Mesodermal cell (in vitro differentiated cells): ENCODE results near the gene PPP2R2B.

Experiments
- H3K27ac ChIP-seq: 2 replicates; pipeline ENCODE4 v1.7.0; 2013; ENCODE audit warnings: mild to moderate bottlenecking, low read depth, low read length, moderate library complexity; ENCODE audit not compliant: severe bottlenecking
- H3K36me3 ChIP-seq: 2 replicates; pipeline ENCODE4 v1.7.1; 2013; ENCODE audit warnings: mild to moderate bottlenecking, low read length, moderate library complexity; ENCODE audit not compliant: control insufficient read depth, insufficient read depth
- H3K4me1 ChIP-seq: one replicate; pipeline ENCODE4 v1.7.1; 2013; ENCODE audit warnings: mild to moderate bottlenecking, low read length; ENCODE audit not compliant: insufficient read depth, control insufficient read depth, poor library complexity, severe bottlenecking
- H3K4me3 ChIP-seq: 2 replicates; pipeline ENCODE4 v1.7.0; 2013; ENCODE audit warnings: low read length, control low read depth, mild to moderate bottlenecking; ENCODE audit not compliant: insufficient read depth, poor library complexity, severe bottlenecking; ENCODE audit errors: extremely low read depth
- H3K9me3 ChIP-seq: 2 replicates; pipeline ENCODE4 v1.7.1; 2013; ENCODE audit warnings: mild to moderate bottlenecking, low read length, moderate library complexity; ENCODE audit not compliant: control insufficient read depth
- WGBS, 2 experiments: methylation state at CpG; one replicate each; pipeline ENCODE4 v1.1.5; 2013; ENCODE audit warnings: missing lambda C conversion rate in 2 of 2; ENCODE audit not compliant: insufficient coverage in 2 of 2; 5-methylcytosine and 5-hydroxymethylcytosine counted together

The PPP2R2B gene

DNA sequence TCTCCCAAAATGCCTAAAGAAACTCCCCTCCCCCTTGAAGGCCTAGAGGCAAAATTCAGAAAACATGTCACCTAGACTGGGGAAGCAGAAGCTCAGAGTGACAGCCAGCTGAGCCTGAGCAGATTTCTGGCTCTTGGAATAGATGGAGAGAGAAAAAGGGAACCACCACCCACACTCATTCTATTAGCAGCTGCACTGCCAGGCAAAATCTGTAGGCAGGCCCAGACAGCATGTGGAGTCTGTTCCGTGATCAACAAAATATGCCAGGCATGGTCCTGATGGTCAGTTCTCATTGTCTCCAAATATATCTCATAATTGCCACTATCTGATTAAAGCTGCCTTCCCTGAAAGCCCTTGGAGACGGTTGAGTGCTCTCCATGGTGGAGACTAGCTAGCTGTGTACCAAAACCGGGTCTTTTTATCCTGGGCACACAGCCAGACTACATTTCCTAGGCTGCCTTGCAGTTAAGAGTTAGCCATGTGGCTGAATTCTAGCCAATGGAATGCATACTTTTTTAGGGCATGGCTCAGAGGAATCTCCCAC is 230.8 kb downstream of the PPP2R2B start:
- Histone ChIP-seq H3K36me3 (no peaks in the 10 kb centered on the region), H3K4me1 (no peaks in the 10 kb centered on the region), H3K27ac (no peak overlapping the region), H3K9me3 (no peaks in the 10 kb centered on the region), H3K4me3 (no peak overlapping the region)
- WGBS, 2 experiments = 81 to 87% methylated on average over 3 of the region's 3 CpGs

DNA sequence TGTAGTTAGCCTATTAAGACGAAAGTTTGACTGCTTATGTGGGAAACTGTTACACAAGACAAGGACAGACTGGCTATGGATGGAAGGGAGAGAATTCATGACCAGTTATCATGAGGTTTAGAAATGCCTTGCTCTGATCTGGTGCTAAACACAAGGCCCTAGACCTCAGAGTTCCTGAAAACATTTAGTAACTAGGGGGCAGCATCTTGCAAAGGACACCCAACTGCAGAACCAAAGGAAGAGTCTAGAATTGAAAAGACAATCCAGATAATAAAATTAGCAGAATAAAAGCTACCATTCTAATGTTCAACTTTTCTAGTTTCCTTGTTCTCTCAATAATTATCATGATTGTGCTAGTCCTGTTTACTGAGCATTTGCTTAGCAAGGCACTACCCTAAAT is 232.1 kb downstream of the PPP2R2B start:
- H3K27ac ChIP-seq = no peak overlapping the region
- WGBS, 2 experiments = 64% methylated on average over 1 of the region's 1 CpG; no CpG with 5 or more reads in 1 of the 2 experiments
- H3K4me1 ChIP-seq = no peaks in the 10 kb centered on the region
- no peaks in the 10 kb centered on the region for H3K9me3 ChIP-seq
- no peak overlapping the region for H3K4me3 ChIP-seq
- no peaks in the 10 kb centered on the region for H3K36me3 ChIP-seq

DNA sequence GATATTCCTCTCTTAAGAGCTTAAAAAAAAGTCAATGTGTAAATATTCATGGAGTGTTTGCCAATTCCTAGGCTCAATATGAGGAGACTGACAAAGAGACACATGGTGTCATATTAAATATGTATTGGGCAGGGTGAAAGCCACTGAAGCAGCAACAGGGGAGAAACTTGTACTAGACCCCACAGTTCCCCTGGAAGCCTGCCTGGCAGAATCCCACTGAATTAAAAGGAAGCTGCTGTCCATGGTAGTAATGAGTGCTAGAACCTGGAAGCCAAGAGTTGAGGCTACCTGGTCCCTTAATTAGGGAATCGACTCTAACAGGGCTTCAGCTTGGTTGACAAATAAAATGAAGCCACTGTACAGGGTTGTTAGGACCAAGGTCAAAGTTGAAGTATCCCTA is 233.2 kb downstream of the PPP2R2B start:
- H3K4me3 ChIP-seq = no peak overlapping the region
- H3K36me3 ChIP-seq = no peaks in the 10 kb centered on the region
- H3K27ac ChIP-seq = no peak overlapping the region
- 57 to 67% methylated on average over 1 of the region's 1 CpG for WGBS, 2 experiments
- H3K4me1 ChIP-seq = no peaks in the 10 kb centered on the region
- no peaks in the 10 kb centered on the region for H3K9me3 ChIP-seq

DNA sequence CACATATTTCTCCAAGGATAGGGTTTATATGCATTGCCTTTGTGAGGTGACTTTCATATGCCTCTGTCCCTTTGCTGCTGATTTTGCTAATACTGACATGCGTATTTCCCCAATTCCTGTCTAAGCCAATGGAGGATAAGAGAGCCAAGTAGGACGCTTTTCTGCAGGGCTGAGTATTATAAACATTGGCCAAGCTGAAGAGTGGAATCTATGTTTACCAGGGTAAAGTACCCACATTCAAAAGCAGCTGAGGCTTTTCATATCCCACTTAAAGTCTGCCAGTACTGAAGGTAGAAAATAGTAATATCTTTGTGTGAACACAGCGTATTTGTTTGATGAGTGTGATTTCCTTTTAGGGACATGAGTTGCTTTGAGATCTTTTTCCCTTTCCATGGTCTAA is 233.7 kb downstream of the PPP2R2B start:
- Histone ChIP-seq H3K4me3 (no peak overlapping the region), H3K9me3 (no peaks in the 10 kb centered on the region), H3K27ac (no peak overlapping the region), H3K36me3 (no peaks in the 10 kb centered on the region), H3K4me1 (no peaks in the 10 kb centered on the region)
- WGBS, 2 experiments = 93 to 100% methylated on average over 1 to 3 of the region's 3 CpGs

DNA sequence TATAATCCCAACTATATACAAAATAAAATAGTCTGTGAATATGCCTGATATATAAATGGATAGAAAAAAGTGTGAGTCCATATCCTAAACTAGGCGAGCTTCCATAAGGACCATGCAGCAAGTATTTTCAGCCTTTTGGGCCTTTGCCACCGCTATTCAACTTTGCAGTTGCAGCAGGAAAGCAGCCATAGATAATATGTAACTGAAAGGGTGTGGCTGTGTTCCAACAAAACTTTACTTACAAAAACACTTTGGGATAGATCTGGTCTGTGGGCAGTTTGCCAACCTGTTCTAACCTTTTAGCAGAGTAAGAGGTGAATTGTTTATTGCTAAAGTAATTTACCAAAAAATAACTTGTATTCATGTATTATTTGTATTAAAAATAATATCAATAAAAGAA is 234.8 kb downstream of the PPP2R2B start:
- Histone ChIP-seq H3K36me3 (no peaks in the 10 kb centered on the region), H3K9me3 (no peaks in the 10 kb centered on the region), H3K27ac (no peak overlapping the region), H3K4me1 (no peaks in the 10 kb centered on the region), H3K4me3 (no peak overlapping the region)
- no CpG with 5 or more reads among the region's 2 CpGs for WGBS, 2 experiments

DNA sequence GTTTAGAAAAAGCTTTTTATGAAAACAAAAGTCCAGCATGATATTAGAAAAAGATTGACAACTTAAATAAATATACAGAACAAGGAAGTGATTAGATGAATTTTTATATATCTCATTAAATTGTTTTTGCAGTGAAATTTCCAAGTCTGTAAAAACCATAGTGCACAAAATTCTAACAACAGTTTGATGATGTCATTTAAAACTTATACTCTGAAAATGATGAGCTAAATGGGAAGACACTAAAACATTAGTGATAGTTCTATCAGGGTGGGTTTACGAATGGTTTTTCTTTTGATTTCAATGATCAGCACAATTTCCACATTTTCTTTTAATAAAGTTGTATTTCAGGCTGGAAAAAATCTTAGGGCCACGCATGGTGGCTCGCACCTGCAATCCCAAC is 236.1 kb downstream of the PPP2R2B start:
- no peaks in the 10 kb centered on the region for H3K9me3 ChIP-seq
- no peak overlapping the region for H3K4me3 ChIP-seq
- H3K4me1 ChIP-seq = no peaks in the 10 kb centered on the region
- H3K27ac ChIP-seq = no peak overlapping the region
- 80% methylated on average over 1 of the region's 3 CpGs; no CpG with 5 or more reads in 1 of the 2 experiments for WGBS, 2 experiments
- H3K36me3 ChIP-seq = no peaks in the 10 kb centered on the region

DNA sequence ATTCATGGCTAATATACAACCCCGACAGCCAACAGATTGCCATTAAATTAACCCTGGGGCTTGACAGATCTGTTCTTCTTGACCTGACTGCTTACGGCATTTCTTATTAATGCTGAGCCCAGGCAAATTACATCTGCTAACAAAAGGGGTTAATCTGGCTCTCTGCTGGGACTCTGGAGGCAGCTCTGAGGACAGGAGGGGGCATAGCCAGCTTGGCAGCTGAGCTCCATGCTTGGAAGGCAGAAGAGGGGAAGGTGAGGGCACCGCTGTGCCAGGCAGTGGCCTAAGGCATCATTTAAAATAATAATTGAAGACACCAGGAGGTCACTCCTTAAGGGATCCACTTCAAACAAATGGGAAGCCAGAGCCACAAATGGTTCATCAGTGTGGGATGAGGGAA is 236.6 kb downstream of the PPP2R2B start:
- Histone ChIP-seq H3K4me1 (no peaks in the 10 kb centered on the region), H3K27ac (no peak overlapping the region), H3K36me3 (no peaks in the 10 kb centered on the region), H3K4me3 (no peak overlapping the region), H3K9me3 (no peaks in the 10 kb centered on the region)
- WGBS, 2 experiments = 86 to 95% methylated on average over 2 of the region's 3 CpGs

DNA sequence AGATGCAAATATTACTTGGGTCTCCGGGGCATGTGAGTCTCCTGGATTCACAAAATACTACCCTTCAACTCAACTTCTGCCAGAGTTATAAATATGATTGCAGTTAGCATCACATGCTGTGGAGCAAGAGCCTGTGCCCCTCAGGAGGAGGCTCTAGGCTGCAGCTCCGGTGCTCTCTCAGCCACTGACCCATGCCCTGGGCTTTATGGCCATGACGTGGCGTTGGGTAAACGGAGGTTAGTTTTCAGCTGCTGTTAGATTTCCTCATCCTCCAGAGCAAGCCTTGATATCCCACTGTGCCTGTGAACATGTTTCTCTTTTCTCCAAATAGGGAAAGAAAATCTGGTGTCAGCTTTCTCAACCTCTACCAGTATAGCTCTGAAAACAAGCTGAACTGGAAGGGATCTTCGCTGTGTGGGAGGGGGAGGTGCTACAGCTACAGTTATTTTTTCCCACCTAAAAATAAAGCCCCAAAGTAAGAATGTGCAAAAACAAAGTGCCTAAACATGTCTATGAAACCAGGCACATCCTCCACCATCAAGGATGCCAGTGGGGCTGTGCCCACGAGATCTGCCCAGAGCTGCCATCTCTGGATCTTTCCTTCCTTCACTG is 238.2 kb downstream of the PPP2R2B start:
- H3K36me3 ChIP-seq = no peaks in the 10 kb centered on the region
- H3K4me1 ChIP-seq = no peaks in the 10 kb centered on the region
- H3K4me3 ChIP-seq = no peak overlapping the region
- no peaks in the 10 kb centered on the region for H3K9me3 ChIP-seq
- no peak overlapping the region for H3K27ac ChIP-seq
- 76 to 89% methylated on average over 1 to 2 of the region's 7 CpGs for WGBS, 2 experiments

DNA sequence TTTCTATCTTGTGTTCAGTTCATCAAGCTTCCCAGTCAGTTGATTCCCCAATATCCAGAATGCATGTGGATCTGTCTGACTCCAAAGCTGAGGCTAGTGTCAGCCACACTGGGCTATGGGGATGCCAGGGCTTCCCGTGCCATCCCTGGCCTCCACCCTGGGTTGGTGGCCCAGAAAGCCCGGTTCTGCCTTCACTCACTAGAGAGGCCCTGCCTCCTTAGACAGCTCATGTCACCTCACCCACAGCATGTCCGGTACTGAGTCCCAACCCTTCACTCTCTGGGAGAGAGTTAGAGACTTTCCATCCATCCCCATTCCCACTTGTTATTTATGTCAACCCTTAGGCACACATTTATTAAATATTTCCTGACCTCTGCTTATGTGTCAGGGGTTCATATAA is 243.1 kb downstream of the PPP2R2B start:
- H3K4me3 ChIP-seq = no peak overlapping the region
- no peaks in the 10 kb centered on the region for H3K9me3 ChIP-seq
- no peak overlapping the region for H3K27ac ChIP-seq
- no peaks in the 10 kb centered on the region for H3K36me3 ChIP-seq
- H3K4me1 ChIP-seq = no peaks in the 10 kb centered on the region
- 82 to 100% methylated on average over 3 of the region's 3 CpGs for WGBS, 2 experiments

DNA sequence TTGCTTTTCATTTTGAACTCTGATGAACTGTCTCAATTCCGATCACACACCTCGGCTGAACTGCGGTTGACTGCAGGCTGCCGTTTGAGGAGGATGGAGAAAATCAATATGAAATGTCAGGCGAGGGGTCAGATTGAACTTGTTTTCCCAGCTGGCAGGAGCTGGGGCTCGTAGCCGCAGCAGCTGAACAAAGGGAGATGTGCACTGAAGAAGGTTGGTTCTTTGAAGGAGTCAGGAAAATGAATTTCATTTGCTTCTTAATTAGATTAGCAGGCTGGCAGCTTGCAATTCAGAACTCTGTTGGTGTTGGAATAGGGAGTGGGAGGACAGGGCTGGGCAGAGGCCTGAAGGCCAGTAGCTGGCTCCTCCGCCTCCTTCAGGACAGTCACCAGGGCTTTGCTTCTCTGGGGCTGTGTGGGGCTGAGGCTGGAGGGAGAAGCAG is 245.2 kb downstream of the PPP2R2B start:
- Histone ChIP-seq H3K4me1 (no peaks in the 10 kb centered on the region), H3K36me3 (no peaks in the 10 kb centered on the region), H3K27ac (no peak overlapping the region), H3K9me3 (no peaks in the 10 kb centered on the region), H3K4me3 (no peak overlapping the region)
- WGBS, 2 experiments = 82 to 94% methylated on average over 7 to 8 of the region's 8 CpGs

DNA sequence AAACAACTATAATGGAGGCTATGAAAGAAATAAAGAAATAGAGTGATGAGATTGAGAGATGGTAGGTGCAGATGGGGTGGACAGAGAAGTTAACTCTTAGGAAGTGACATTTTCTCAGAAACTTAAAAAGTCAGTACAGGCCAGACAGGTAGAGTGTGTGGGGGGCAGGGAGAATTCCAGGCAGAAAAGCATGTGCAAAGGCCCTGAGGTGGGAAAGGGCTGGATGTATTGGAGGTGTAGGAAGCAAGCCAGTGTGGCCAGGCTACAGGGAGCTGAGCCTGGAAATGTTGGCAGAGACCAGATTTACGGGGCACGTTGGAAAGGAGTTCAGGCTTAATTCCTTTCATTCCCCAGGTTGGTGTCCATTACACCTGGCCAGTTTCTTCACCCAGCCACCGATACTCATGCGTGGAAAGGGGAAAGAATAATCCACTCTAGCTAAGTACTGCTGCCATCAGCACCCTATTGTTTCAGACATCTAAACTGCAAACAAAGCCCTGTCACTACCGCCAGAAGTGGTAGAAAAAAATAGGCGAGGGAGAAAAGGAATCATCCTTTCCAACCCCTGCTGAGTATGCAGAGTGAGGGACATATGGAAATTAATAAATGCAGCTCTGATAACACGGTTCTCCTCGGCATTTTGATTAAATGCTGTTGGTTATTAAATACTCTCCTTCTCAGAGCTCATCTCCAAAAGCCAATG is 245.8 kb downstream of the PPP2R2B start:
- 90 to 100% methylated on average over 4 to 5 of the region's 8 CpGs for WGBS, 2 experiments
- Histone ChIP-seq H3K4me1 (no peaks in the 10 kb centered on the region), H3K36me3 (no peaks in the 10 kb centered on the region), H3K4me3 (no peak overlapping the region), H3K27ac (no peak overlapping the region), H3K9me3 (no peaks in the 10 kb centered on the region)
